Esophagus (tissue), 2 donors: ENCODE data around the gene DPH1. TPM values are rescaled to one million over a fixed set of nuclear protein-coding genes. Genes with fewer than 3 reads are reported as not detected.
"Not testable (repeated sequence)": the region's sequence is repeated elsewhere in the genome, so short reads cannot be mapped to it uniquely, and the experiment has no call there.

Source experiments
- H3K27ac ChIP-seq, 2 donors: one replicate each; pipeline ENCODE4 v1.5.1; 2013; ENCODE audit warnings: low read depth in 2 of 2, mild to moderate bottlenecking in 2 of 2, inconsistent platforms in 1 of 2, low read length in 1 of 2, moderate library complexity in 1 of 2
- H3K27me3 ChIP-seq, 2 donors: one replicate each; pipeline ENCODE4 v1.6.1; 2013; ENCODE audit warnings: low read length in 2 of 2, control low read depth in 1 of 2, mild to moderate bottlenecking in 1 of 2; ENCODE audit not compliant: insufficient read depth in 2 of 2, control insufficient read depth in 1 of 2
- H3K36me3 ChIP-seq, 2 donors: one replicate each; pipeline ENCODE4 v1.6.1; 2013; ENCODE audit warnings: low read length in 1 of 2; ENCODE audit not compliant: control insufficient read depth in 2 of 2, insufficient read depth in 2 of 2
- H3K4me1 ChIP-seq, 2 donors: one replicate each; pipeline ENCODE4 v1.6.1; 2013; ENCODE audit warnings: low read length in 1 of 2; ENCODE audit not compliant: control insufficient read depth in 2 of 2, insufficient read depth in 2 of 2
- H3K4me3 ChIP-seq, 2 donors: one replicate each; pipeline ENCODE4 v1.5.1; 2013; ENCODE audit warnings: low read length in 2 of 2, mild to moderate bottlenecking in 2 of 2, low read depth in 1 of 2, moderate library complexity in 1 of 2
- H3K9me3 ChIP-seq, 2 donors: one replicate each; pipeline ENCODE4 v1.6.1; 2013; ENCODE audit warnings: mild to moderate bottlenecking in 2 of 2, low read depth in 1 of 2, low read length in 1 of 2, moderate library complexity in 1 of 2; ENCODE audit not compliant: control insufficient read depth in 2 of 2, insufficient read depth in 1 of 2
- WGBS, 2 donors: extraction: QIAGEN DNeasy Blood & Tissue Kit; methylation state at CpG; one replicate each; pipeline ENCODE4 v1.1.7; 2013; 5-methylcytosine and 5-hydroxymethylcytosine counted together
- polyA plus RNA-seq, 2 donors: library from polyadenylated mRNA; stranded (reverse); fragments of 200-250 nt; gene quantifications; one replicate each; pipeline ENCODE4 v1.2.3, GENCODE V29; 2013
- donor health status: healthy with polysubstance abuse.
- donor health status: Bipolar disorder and iron deficiency.

DPH1 gene
- polyA plus RNA-seq: 10 to 100 TPM; 18.8 to 21.0 TPM

DNA sequence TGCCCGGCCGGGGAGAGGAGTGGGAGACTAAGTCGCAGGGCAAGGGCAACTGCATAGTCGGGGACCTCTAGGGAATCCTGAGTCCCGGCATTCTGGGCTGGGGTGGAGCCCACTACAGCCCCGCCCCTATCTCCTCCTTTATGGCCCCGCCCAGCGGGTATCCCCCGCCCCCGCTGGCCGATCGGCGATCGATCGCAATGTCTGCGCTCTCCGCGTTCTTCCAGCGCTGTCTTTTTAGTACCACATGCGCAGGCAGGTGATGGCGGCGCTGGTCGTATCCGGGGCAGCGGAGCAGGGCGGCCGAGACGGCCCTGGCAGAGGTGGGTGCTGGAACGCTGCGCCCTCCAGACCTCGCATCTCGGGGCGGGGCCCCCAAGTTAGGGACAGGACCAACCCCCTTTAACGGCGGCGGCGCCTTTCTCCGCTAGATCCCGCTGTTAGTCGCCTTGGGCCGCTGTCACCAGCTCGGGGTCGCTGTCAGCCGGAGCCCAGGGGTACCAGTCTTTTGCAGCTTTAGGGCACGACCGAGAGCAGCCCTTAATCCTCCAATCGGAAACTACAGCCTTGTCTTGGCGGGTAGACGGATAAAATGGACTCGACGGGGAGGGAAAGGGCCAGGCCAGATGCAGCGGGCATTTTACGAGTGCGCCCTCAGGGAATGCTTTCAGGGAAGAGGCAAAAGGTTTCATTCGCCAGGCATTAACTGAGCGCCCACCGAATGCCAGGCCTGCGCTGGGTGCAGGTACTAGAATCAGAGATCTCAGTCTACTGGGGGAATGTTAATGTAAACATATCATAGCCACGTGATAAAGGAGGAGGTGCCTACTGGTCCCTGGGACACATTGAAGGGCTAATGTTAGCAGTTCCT is at the start of gene DPH1:
Gene DPH1, plus strand, starts transcription at position 243 of the 868 bp plus-strand sequence. Its CDS starts 17 bp downstream, at position 260.
- H3K9me3 ChIP-seq: no peaks in the 10 kb centered on the region
- H3K36me3 ChIP-seq: no peaks in the 10 kb centered on the region
- peaks cover 6 to 9% of the 10 kb centered on the region in 2 donors for H3K4me1 ChIP-seq
- H3K27me3 ChIP-seq: no peaks in the 10 kb centered on the region
- H3K27ac ChIP-seq: peak within 1 kb of the TSS in 1 of 2 donors; percentile 48
- 1 to 2% methylated on average over 58 to 59 of the region's 59 CpGs for WGBS, 2 donors
- peak within 1 kb of the TSS; percentile 86 to 89 for H3K4me3 ChIP-seq

DNA sequence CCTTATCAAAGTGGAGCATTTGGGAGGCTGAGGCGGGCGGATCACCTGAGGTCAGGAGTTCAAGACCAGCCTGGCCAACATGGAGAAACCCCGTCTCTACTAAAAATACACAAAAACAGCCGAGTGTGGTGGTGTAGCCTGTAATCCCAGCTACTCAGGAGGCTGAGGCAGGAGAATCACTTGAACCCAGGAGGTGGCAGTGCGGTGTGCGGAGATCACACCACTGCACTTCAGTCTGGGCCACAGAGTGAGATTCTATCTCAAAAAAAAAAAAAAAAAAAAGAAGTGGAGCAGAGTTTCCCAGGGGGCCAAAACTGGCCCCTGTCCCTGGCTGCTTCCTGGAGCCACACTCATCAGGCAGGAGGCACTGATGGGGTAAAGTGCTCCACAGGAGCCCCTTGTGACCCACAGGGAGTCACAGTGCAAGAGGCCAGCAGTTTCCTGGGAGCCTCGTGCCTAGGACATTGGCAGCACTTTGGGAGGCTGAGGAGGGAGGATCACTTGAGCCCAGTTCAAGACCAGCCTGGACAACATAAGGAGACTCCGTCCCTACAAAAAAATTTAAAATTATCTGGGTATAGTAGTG is 49.2 kb upstream of the DPH1 start:
- H3K4me1 ChIP-seq: peaks cover 3% of the 10 kb centered on the region in 2 donors
- no peak overlapping the region for H3K4me3 ChIP-seq
- H3K36me3 ChIP-seq: no peaks in the 10 kb centered on the region
- H3K27ac ChIP-seq: peak overlapping the region in 1 of 2 donors; percentile 70
- 89% methylated on average over 8 of the region's 8 CpGs for WGBS, 2 donors
- H3K9me3 ChIP-seq: no peaks in the 10 kb centered on the region
- H3K27me3 ChIP-seq: no peaks in the 10 kb centered on the region

GRCh38 chr17:1982793-1983366 is 47.1 kb upstream of the DPH1 start:
- H3K27me3 ChIP-seq, H3K9me3 ChIP-seq, H3K4me3 ChIP-seq, H3K4me1 ChIP-seq, H3K36me3 ChIP-seq, H3K27ac ChIP-seq: not testable (repeated sequence)
- whole genome bisulfite sequencing, 2 donors: 87% methylated on average over 13 of the region's 13 CpGs

DNA sequence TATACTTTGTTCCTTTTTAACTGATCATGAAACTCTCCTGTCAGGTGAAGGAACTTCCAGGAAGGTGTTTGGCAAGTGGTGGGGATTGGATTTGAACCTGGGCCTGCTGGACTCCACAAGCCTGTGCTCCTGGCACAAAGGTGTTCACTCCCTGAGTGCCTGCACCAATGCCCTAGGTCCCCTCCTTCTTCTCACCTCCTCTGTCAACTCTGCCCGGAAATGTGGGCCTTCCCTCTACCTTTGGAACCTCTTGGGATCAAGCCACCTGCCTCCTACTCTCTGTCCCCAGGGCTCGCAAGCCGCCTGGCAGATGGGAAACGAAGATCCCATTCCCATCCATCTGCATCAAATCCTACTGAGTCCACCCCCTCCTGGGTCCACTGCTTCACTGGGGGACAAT is 44.9 kb upstream of the DPH1 start:
- H3K27ac ChIP-seq: no peak overlapping the region
- H3K9me3 ChIP-seq: no peaks in the 10 kb centered on the region
- 78 to 79% methylated on average over 4 of the region's 4 CpGs for WGBS, 2 donors
- H3K36me3 ChIP-seq: no peaks in the 10 kb centered on the region
- H3K27me3 ChIP-seq: no peaks in the 10 kb centered on the region
- peaks cover 0 to 3% of the 10 kb centered on the region in 2 donors for H3K4me1 ChIP-seq
- H3K4me3 ChIP-seq: no peak overlapping the region

GRCh38 chr17:1985686-1986085 is 44.3 kb upstream of the DPH1 start:
- WGBS, 2 donors: 85 to 86% methylated on average over 4 of the region's 4 CpGs
- Histone ChIP-seq H3K36me3 (no peaks in the 10 kb centered on the region), H3K9me3 (no peaks in the 10 kb centered on the region), H3K4me1 (peaks cover 0 to 3% of the 10 kb centered on the region in 2 donors), H3K27me3 (no peaks in the 10 kb centered on the region), H3K4me3 (no peak overlapping the region), H3K27ac (no peak overlapping the region)

DNA sequence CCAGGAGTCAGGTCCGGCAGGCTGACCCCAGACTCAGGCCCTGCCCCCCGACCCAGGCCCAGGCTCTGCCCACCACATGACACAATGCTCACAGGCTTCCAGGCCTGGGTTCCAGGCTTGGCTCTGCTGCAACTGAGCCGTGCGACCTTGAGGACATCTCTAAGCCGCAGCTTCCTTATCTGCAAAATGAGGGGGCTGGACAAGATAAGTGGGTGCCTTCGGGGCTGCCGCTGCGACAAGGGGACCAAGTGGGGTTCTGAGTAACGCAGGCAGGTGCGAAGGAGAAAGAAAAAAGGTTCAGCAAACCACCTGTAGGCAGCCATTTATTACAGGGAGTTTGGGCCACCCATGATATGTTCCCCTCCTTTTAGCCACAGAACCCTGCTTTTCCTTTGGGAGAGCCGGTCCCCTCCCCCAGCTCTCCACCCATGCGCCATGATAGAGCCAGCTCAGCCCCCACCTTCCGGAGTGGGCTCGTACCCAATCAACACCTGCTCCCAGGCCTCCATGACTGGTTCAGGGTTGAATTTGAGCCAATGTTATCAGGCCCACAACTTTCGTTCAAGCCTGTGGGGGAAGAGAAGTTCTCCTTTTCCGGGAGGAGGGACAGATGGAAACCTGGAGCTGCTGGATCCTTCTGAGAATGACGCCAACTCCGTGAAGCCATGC is 43.0 kb upstream of the DPH1 start:
- H3K27ac ChIP-seq: no peak overlapping the region
- no peaks in the 10 kb centered on the region for H3K4me1 ChIP-seq
- H3K27me3 ChIP-seq: no peaks in the 10 kb centered on the region
- H3K4me3 ChIP-seq: no peak overlapping the region
- 78 to 86% methylated on average over 18 of the region's 18 CpGs for WGBS, 2 donors
- H3K36me3 ChIP-seq: no peaks in the 10 kb centered on the region
- no peaks in the 10 kb centered on the region for H3K9me3 ChIP-seq

DNA sequence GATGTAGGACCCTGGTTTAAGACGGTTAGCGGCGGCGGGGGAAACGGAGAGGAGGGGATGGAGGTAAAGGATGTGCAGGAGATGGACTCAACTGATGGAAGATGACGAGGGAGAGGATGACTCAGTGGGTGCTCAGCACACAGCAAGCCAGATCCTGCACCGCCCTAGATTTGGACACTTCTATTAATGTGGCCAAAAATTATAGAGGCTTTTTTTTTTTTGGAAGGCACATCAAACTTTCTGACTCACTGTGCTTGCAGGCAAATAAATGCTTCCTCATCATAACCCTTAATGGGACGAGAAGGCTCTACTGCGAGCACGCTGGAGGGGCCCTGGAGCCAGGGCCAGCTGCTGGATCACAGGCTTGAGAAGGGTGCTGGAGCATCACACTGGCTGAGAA is 40.8 kb upstream of the DPH1 start:
- H3K27ac ChIP-seq: peak overlapping the region in 1 of 2 donors; percentile 74

GRCh38 chr17:1992541-1992940 is 37.4 kb upstream of the DPH1 start:
- no peak overlapping the region for H3K27ac ChIP-seq
- peaks cover 0 to 7% of the 10 kb centered on the region in 2 donors for H3K4me1 ChIP-seq
- H3K4me3 ChIP-seq: no peak overlapping the region
- no peaks in the 10 kb centered on the region for H3K9me3 ChIP-seq
- no peaks in the 10 kb centered on the region for H3K27me3 ChIP-seq
- 77 to 83% methylated on average over 10 of the region's 10 CpGs for WGBS, 2 donors
- H3K36me3 ChIP-seq: no peaks in the 10 kb centered on the region

More for the DNA sequence above, 40.8 kb upstream of the DPH1 start:
- Histone ChIP-seq H3K4me3 (no peak overlapping the region), H3K9me3 (no peaks in the 10 kb centered on the region), H3K4me1 (no peaks in the 10 kb centered on the region), H3K36me3 (no peaks in the 10 kb centered on the region), H3K27me3 (no peaks in the 10 kb centered on the region)
- 48 to 75% methylated on average over 10 of the region's 10 CpGs for WGBS, 2 donors

DNA sequence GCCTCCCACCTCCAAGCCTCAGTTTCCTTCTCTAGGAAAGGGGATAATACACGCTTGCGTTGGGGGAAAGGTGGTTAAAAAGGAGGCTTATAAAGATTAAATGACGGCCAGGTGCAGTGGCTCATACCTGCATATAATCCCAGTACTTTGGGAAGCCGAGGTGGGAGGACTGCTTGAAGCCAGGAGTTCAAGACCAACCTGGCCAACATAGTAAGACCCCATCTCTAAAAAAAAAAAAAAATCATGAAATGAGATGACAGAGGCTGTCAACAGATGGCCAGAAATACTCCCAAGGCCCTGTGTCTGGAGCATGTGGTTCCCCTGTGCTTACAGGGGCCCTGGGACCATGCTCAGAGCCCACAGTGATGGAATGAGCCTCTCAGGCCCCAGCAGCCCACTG is 35.2 kb upstream of the DPH1 start:
- no peaks in the 10 kb centered on the region for H3K9me3 ChIP-seq
- no peaks in the 10 kb centered on the region for H3K27me3 ChIP-seq
- no peaks in the 10 kb centered on the region for H3K36me3 ChIP-seq
- WGBS, 2 donors: 88 to 95% methylated on average over 4 of the region's 4 CpGs
- H3K4me1 ChIP-seq: peaks cover 3 to 14% of the 10 kb centered on the region in 2 donors
- H3K4me3 ChIP-seq: no peak overlapping the region
- H3K27ac ChIP-seq: no peak overlapping the region
